HG02884 (cell line): ENCODE results near the gene GRIPAP1.

Experiments used
- ATAC-seq: cut with Tn5 transposase; IDR thresholded peaks from one replicate; pipeline ENCODE4 v1.9.1; 2021; ENCODE audit warnings: mild to moderate bottlenecking, moderate library complexity; ENCODE audit not compliant: unreplicated experiment

GRIPAP1 gene, protein sequence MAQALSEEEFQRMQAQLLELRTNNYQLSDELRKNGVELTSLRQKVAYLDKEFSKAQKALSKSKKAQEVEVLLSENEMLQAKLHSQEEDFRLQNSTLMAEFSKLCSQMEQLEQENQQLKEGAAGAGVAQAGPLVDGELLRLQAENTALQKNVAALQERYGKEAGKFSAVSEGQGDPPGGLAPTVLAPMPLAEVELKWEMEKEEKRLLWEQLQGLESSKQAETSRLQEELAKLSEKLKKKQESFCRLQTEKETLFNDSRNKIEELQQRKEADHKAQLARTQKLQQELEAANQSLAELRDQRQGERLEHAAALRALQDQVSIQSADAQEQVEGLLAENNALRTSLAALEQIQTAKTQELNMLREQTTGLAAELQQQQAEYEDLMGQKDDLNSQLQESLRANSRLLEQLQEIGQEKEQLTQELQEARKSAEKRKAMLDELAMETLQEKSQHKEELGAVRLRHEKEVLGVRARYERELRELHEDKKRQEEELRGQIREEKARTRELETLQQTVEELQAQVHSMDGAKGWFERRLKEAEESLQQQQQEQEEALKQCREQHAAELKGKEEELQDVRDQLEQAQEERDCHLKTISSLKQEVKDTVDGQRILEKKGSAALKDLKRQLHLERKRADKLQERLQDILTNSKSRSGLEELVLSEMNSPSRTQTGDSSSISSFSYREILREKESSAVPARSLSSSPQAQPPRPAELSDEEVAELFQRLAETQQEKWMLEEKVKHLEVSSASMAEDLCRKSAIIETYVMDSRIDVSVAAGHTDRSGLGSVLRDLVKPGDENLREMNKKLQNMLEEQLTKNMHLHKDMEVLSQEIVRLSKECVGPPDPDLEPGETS

DNA sequence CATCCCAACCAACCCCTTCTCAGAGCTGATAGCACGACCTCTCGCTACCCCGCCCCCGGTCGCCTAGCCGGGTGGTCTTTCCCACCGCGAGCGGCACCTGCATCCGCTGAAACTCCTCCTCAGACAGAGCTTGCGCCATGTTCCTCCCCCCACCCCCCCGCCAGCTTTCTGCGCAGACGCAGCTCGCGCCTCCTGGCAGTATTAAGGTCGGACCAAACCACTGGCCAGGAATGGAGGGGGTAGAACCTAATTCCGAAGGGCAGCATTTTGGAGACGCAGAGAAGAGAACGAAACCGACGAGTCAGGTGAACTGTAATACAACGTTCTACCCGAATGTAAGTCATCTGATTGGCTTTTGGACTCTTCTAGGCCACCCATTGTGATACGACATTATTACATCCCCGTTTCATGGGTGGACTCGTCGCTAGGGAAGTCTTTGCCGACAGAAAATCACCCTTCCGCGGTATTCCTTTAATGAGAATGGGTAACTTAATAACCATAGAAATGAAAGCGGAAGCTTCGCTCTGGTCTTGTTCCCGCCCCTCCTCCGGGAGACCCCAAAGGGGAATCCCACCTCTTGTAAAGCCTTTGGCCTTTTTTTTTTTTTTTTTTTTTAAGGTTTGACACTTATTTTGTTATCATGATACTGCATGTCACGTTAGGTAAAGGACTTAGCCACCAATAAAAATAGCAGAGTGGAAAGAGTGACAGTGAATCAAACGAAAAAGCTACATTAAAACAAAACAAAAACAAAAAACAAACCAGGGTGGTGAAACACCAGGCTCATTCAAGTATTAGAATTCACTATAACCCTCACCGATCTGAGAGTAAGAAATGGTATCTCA lies at the start of gene GRIPAP1:
TSS of gene GRIPAP1 (minus strand) at position 174 of the 845 bp plus-strand sequence. CDS start at position 139, 35 bp downstream.
- ATAC-seq = peak; percentile 75

DNA sequence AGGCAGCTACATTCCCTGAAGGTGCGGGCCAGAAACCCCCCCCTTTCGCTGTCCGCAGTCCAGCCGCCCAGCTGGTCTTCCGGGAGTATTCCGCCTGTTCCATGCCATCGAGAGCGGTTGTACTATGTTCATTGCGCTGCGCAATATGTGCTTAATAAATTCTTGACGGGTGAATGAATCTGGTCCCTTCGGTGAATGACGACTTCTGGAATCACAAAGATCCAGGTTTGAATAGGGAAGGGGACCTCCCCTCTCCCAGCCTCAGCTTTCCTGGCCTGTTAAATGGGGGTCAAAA lies 41.9 kb upstream of the GRIPAP1 start:
- ATAC-seq = no peak

DNA sequence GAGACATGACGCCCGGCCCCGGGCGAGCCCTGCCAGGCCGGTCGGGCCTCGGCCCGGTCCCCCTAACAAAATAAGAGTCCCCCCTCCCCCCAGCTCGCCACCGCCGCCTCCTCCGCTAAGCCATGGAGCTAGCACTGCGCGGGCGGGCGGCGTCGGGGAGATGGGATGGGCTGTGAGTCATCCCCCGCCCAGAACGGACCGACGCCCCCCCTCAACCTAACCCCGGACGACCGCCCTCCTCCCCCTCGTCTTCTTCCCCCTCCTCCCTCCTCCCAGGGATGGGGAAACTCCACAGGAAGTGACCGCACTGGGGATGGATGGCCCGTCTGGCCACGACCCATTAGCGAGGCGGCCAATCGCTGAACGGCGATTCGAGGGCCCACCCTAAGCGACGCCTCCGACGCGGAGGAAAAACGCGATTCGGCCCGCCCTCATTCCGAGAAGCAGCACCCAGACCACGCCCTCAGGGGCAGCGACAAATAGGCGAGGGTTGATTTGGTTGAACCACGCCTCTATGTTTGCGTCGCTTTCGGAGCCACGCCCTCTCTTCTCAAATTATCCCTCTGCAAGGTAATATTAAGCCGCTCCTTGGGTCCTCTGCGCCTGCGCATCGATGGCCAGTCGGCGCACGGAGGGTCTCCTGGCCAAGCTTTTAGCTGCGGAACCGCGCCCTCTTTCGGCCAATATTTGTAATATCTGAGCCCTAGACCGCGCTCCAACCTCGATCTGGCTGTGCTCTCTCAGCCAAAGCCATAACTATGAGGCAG lies 41.3 kb upstream of the GRIPAP1 start, which contains the start of gene TFE3:
TSS of gene TFE3 (minus strand) at position 138 of the 767 bp plus-strand sequence. CDS start at position 7, 131 bp downstream.
- peak; percentile 84 for ATAC-seq

DNA sequence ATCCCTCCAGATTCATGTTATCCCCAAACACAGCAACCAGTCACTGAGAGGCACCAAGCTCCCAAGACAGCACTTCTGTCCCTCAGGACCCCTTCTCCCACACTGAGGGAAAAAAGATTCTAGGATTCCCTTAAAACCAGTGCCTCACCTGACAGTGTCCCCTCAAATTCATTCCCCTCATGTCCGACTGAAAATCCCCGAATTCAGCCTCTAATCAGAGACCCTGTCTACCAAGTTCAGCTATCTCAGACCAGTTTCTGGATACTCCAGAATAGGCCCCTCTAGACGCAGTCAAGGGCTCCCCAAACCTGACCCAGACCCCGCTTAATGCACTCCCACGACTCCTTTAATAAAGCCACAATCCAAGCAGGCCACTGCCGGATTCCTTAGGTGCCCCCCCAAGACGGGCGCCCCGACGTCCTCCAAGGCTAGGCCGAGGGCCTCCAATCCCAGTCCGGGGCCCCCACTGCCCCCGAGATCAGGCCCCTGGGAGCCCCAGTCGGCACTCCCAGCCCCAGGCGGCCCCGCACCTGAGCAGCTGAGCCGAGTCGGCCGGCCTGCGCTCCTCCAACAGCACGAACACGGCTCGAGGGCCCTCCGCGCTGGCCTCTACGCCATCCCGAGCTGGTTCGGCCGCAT lies 40.6 kb upstream of the GRIPAP1 start:
- ATAC-seq = no peak

DNA sequence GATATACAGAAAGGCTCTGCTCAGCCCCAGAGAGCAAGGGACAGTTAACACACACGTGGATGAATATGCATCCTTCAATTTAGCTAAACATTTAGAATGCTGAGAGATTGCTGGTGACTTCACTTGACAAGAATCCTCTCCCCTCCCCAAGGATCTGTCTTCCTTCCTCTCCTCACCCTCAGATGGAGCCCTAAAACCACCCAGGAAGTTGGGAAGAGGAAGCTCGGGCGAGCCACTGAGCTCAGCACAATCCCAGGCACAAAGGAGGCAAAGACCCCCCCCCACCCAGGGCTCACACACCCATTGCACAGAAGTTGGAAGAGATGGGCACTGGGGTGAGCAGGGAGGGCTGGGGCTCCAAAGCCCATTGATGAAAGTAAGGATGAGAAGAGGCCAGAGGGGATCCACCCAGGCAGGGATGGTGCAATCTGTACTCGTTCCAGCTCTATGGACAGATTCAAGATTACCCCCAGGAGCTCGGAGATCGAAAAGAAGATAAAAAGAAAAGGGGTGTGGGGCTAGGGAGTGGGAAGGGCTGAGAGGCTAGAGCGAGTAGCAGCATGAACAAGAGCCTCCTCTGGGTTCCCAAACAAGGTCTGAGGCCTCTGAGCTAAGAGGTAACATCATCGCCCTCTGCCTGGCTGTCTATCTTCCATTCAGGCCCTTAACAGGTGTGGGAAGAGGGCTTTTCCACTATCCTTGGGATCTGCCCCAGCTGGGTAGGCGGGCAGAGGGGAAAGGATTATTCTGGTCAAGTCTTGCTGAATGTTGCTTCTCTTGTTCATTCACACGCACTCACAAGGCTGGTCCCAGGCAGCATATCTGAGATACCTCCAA lies 39.9 kb upstream of the GRIPAP1 start:
- ATAC-seq = no peak

DNA sequence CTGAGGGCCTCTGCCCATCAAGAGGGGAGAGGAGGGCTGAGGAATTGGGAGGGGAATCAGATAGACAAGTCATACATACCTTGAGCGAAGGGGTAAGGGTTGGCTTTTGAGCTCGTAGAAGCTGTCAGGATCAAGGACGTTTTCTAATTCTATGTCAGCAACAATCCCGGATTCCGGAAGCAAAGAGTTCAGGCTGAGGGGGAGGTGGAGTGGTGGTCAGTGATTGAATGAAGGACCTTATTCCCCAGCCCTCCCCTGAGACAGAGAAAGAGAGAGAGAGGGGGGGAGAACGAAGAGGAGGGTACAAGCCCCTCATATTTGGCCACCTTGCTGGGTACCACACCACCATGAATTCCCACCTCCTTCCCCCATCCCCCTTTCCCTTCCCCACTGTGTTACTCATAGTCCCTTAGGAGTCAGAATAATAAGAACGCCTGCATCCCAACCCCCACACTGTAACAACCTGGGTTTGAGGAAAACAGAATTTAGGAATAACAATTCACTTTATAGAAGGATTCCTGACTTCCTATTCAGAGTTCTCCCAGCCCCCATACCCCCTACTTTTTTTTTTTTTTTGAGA lies 38.4 kb upstream of the GRIPAP1 start:
- ATAC-seq = no peak

DNA sequence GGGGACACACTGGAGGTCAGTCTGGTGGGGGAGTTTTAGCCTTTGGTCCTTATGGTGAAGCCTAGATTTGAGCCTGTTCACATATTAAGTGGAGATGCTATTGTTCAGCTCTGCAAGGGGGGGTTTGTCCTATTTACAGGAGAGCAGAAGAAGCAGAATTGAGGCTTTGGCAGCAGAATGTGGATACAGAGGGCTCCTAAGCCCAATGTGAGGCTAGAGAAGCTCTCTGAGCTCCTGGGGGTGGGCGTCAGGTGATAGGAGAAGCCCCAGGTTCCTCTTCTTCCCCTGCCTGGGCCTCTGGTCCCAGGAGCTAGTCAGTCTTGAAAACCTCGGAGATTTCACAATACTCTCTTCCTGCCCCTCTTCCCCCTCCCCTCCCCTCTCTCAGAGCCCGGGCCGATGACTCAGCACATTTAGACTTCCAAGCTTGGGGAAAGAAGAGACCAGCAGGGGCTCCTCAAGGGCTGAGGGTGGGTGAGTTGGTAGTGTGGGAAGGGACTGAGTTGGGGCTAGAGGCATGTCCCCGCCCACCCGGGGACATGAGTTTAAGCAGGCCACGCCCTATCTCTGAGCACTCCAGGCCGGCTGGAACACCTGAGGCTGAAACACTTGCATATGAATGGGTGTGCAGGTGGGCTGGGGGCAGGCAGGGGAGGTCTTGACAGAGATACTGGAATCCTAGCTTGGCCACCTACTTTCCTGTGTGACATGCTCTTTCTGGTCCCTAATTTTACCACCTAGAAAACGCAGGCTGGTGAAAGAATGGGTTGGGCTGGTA lies 37.7 kb upstream of the GRIPAP1 start:
- no peak for ATAC-seq

DNA sequence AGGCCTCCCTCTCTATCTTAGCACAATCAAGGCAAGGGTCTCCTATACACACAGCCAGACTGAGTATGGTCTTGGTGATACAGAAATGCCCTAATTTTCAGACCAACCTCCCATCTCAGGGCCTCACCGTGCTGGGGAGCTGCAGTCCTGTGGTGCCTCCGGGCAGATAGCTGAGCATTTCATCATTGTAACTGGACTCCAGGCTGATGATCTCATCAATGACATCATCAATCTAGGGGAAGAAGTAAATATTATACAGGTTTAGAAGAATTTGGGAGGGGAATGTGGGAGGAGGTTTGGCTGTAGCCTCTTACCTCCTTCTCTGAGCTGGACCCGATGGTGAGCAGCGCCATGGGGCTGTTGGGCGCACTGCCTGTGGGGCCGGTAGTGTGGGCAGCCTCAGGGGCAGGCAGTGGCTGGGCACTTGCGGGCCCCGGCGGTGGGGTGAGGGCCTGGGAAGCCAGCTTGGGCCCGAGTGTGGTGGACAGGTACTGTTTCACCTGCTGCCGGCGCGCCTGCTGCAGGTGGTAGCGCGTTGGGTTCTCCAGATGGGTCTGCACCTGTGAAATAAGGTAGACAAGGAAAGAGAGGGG lies 35.9 kb upstream of the GRIPAP1 start:
- ATAC-seq = no peak

DNA sequence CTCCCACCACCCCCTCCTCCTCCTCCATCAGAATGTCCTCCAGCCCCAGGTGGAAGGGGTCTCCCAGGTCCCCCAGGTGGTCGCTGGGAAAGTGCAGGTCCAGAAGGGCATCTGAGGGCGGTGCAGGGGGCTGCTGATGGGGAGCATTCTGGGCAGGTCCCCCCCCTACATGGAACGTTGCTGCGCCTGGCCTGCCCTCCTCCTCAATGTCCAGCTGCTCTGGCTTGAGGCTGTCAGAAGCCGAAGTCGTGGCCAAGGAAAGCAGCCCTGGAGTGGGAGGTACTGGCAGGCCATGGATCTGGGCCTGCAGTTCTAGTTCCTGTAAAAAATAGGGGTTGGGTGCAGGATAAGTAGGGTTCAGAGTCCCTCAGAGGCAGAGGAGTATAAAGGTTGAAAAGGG lies 28.2 kb upstream of the GRIPAP1 start:
- ATAC-seq = no peak

DNA sequence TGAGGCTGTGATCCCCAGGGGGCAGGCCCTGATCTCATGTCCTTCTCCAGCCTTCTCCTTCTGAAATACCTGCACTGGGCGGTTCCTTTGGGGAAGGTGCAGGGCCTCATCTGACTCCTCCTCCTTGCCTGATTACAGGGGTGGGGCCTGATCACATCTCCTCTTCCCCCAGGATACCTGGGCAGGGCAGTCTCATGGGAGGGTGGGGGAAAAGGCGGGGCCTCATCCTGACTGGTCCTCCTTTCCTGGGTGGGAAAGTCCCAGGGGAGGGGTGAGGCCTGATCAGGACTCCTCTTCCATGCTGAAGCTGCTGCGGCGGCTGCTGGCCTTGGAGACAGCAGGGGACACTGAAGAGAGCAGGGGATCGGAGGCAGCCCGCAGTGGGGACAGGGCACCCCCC lies 27.8 kb upstream of the GRIPAP1 start:
- no peak for ATAC-seq

DNA sequence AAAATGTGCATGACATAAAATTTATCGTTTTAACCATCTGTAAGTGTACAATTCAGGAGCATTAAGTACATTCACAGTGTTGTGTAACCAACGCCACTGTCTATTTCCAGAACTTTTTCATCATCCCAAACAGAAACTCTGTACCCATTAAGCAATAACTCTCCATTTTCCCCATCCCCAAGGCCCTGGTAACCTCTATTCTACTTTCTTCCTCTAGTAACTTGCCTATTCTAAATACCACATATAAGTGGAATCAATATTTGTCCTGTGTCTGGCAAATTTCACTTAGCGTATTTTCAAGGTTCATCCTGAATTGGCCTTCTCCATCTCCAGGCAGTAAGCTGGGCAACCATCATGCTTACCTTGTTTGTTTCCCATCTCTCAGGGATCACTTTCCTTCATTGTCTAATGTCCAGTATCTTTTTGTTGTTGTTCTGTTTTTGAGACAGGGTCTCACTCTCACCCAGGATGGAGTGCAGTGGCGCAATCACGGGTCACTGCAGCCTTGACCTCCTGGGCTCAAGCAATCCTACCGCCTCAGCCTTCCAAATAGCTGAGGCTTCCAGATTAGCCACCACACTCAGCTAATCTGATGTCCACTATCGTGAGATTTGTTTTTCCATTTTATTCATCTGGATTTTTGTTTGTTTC lies 17.7 kb upstream of the GRIPAP1 start:
- no peak for ATAC-seq

DNA sequence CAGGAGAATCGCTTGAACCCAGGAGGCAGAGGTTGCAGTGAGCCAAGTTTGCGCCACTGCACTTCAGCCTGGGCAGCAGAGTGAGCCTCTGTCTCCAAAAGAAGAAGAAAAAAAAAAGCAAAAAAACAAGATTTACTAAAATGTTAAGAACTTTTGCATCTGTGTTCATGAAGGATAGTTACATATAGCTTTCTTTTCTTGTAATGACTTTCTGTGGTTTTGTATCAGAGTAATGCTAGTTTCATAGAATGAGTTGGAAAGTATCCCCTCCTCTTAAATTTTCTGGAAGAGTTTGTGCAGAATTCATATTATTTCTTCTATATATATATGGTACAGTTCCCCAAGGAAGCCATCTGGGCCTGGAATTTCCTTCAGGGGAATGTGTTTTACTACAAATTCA lies 17.0 kb upstream of the GRIPAP1 start:
- no peak for ATAC-seq

DNA sequence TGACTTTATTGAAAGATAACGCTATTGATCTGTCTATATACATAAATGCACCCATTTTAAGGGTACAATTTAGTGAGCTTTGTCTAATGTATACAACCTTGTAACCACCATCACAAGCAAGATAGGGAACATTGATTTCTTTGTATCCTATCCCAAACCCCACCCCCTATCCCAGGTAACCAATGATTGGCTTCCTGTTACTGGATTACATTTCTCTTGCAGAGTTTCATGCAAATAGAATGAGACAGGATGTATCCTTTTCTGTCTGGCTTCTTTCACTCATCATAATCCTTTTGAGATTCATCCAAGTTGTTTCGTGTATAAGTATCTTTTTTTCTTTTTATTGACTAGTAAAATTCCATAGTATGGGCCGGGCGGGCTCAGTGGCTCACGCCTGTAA lies 1.6 kb upstream of the GRIPAP1 start:
- no peak for ATAC-seq

DNA sequence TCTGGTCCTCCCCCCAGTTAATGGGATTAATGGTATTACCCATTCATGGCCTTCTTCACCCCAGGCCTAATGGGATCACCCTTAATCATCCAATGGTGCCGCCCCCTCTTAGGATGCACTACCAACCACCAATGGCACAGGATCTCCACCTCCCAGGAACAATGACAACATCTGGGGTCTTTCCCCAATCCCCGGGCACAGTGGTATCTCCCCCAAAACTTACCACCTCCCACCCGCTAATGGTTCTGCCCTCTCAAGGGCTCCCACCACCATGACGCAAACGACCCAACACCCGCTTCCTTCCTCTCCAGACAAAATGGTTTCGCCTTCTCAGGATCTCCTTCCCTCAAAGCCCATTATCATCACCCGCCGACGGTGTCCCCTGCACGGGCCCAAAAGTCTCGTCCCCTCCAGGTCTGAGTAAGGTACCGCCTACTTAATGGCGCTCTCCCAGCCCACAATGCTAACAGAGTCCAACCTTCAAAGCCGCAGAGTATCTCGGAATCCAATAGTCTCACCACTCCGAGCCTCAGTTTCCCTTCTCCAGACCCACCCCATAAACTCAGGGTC lies 458 bp downstream of the GRIPAP1 start:
- ATAC-seq = peak; percentile 34

DNA sequence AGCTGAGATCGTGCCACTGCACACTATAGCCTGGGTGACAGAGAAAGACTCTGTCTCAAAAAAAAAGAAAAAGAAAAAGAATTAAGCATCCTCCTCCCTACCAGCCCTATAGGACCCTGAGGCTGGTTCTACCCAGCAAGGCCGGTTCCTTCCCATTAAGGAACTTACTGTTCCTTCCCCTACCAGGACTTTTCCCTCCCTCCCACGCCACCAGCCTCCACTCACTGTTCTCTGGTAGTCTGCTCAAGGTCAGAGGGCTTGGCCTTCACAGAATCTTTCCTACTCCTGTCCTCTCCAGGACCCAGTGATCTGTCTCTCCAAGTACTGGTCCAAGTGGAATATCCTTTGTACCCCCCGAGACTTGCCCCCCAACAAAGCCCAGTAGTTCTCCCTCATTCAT lies 1.4 kb downstream of the GRIPAP1 start:
- ATAC-seq = no peak

DNA sequence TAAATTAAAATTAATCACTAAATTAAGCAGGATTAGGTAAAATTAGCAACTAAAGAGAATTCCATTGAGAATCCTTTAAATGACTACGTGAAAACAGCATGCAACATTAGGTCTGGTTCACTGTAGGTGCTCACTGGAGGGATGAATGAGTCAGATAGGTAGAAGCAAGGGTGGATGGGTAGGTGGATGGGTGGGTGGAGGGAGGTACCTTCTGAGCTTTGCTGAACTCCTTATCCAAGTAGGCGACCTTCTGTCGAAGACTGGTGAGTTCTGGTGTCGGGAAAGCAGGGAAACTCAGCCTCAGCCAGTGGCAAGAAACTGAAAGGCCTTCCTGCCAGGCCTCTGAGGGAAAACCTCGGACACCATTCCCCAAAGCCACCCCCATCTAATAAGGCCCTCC lies 3.0 kb downstream of the GRIPAP1 start:
- no peak for ATAC-seq

DNA sequence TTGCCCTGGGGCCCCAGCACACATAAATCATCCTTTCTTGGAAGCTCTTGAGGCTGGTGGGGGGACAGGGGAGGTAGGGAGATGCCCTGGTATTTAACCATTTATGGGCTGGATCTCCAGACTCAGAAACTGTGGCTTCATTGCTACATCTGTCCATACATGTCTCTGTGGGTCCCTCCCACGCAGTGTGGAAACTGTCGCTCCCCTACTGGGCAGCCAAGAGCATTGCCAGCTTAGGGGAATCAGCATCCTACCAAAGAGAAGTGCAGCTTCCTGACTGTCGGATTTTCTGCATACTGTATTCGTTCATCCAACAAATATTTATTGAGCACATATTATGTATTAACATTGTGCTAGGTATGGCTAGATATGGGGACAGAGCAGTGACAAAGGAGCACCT lies 3.7 kb downstream of the GRIPAP1 start:
- no peak for ATAC-seq
